ENCODE data around the gene ZBTB9. TPM values are rescaled to one million over a fixed set of nuclear protein-coding genes. Genes with fewer than 3 reads are reported as not detected.

The ZBTB9 gene
- total RNA-seq, 1 donor from 2014 or later: 9.6 TPM

GRCh38 chr6:33453393-33454008 lies 875 bp upstream of the ZBTB9 start:
- H3K9me3 Mint-ChIP-seq (ENCODE audit: unreplicated experiment): peaks cover 7% of the 10 kb centered on the region
- peak overlapping the region; percentile 78 for H3K27ac Mint-ChIP-seq (ENCODE audit: unreplicated experiment)
- peaks cover 6% of the 10 kb centered on the region for H3K27me3 Mint-ChIP-seq (ENCODE audit: unreplicated experiment)
- peaks cover 7% of the 10 kb centered on the region for H3K4me1 Mint-ChIP-seq (ENCODE audit: low read depth, unreplicated experiment)
- H3K36me3 Mint-ChIP-seq (ENCODE audit: unreplicated experiment): peaks cover 6% of the 10 kb centered on the region
- TF ChIP-seq, protein P1, sequence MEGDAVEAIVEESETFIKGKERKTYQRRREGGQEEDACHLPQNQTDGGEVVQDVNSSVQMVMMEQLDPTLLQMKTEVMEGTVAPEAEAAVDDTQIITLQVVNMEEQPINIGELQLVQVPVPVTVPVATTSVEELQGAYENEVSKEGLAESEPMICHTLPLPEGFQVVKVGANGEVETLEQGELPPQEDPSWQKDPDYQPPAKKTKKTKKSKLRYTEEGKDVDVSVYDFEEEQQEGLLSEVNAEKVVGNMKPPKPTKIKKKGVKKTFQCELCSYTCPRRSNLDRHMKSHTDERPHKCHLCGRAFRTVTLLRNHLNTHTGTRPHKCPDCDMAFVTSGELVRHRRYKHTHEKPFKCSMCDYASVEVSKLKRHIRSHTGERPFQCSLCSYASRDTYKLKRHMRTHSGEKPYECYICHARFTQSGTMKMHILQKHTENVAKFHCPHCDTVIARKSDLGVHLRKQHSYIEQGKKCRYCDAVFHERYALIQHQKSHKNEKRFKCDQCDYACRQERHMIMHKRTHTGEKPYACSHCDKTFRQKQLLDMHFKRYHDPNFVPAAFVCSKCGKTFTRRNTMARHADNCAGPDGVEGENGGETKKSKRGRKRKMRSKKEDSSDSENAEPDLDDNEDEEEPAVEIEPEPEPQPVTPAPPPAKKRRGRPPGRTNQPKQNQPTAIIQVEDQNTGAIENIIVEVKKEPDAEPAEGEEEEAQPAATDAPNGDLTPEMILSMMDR (IDR thresholded peaks at IDR 0.05; ENCODE audit: partially characterized antibody, unreplicated experiment): no peak
- no peak for DNase-seq
- H3K4me3 Mint-ChIP-seq (ENCODE audit: unreplicated experiment): peak overlapping the region; percentile 89

- Mint-ChIP-seq H3K4me1 (ENCODE audit: low read depth, unreplicated experiment) (peaks cover 7% of the 10 kb centered on the region), H3K27ac (ENCODE audit: unreplicated experiment) (no peak overlapping the region)
Observed at GRCh38 chr6:33455051-33455450, 675 bp downstream of the ZBTB9 start.

GRCh38 chr6:33456156-33456555 lies 1.8 kb downstream of the ZBTB9 start:
- H3K27me3 Mint-ChIP-seq (ENCODE audit: unreplicated experiment): peaks cover 6% of the 10 kb centered on the region
- TF ChIP-seq, protein P1 (IDR thresholded peaks at IDR 0.05; ENCODE audit: partially characterized antibody, unreplicated experiment): no peak
- peaks cover 7% of the 10 kb centered on the region for H3K9me3 Mint-ChIP-seq (ENCODE audit: unreplicated experiment)

More at GRCh38 chr6:33455051-33455450, 675 bp downstream of the ZBTB9 start:
- TF ChIP-seq, protein P1 (IDR thresholded peaks at IDR 0.05; ENCODE audit: partially characterized antibody, unreplicated experiment): no peak
- Mint-ChIP-seq H3K36me3 (ENCODE audit: unreplicated experiment) (peaks cover 6% of the 10 kb centered on the region), H3K4me3 (ENCODE audit: unreplicated experiment) (peak overlapping the region; percentile 89), H3K27me3 (ENCODE audit: unreplicated experiment) (peaks cover 6% of the 10 kb centered on the region), H3K9me3 (ENCODE audit: unreplicated experiment) (peaks cover 7% of the 10 kb centered on the region)
- DNase-seq: no peak

DNA sequence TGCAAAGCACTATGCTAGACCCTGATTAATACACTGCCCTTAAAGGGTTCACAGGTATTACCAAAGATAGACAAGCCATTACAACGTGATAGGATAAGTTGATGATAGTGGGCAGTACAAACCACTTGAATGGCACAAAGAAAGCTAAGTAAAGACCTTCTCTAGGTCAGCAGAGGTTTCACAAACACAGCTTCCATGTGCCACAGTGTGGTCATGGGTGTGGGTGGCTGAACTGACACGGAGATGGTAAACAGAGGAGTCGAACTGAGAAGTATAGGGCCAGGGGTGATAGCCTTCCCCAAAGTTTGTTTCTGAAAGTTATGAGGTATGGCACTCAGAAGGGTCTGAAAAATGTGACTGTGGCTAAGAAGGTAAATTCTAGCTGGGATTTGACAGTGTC lies 4.3 kb downstream of the ZBTB9 start:
- Mint-ChIP-seq H3K4me3 (ENCODE audit: unreplicated experiment) (no peak overlapping the region), H3K36me3 (ENCODE audit: unreplicated experiment) (peaks cover 6% of the 10 kb centered on the region), H3K9me3 (ENCODE audit: unreplicated experiment) (peaks cover 5% of the 10 kb centered on the region), H3K27me3 (ENCODE audit: unreplicated experiment) (peaks cover 7% of the 10 kb centered on the region), H3K27ac (ENCODE audit: unreplicated experiment) (no peak overlapping the region), H3K4me1 (ENCODE audit: low read depth, unreplicated experiment) (peaks cover 4% of the 10 kb centered on the region)
- DNase-seq: no peak
- TF ChIP-seq, protein P1 (IDR thresholded peaks at IDR 0.05; ENCODE audit: partially characterized antibody, unreplicated experiment): no peak

More at GRCh38 chr6:33456156-33456555, 1.8 kb downstream of the ZBTB9 start:
- no peak overlapping the region for H3K27ac Mint-ChIP-seq (ENCODE audit: unreplicated experiment)
- peaks cover 6% of the 10 kb centered on the region for H3K36me3 Mint-ChIP-seq (ENCODE audit: unreplicated experiment)
- H3K4me3 Mint-ChIP-seq (ENCODE audit: unreplicated experiment): no peak overlapping the region
- peaks cover 7% of the 10 kb centered on the region for H3K4me1 Mint-ChIP-seq (ENCODE audit: low read depth, unreplicated experiment)
- no peak for DNase-seq

DNA sequence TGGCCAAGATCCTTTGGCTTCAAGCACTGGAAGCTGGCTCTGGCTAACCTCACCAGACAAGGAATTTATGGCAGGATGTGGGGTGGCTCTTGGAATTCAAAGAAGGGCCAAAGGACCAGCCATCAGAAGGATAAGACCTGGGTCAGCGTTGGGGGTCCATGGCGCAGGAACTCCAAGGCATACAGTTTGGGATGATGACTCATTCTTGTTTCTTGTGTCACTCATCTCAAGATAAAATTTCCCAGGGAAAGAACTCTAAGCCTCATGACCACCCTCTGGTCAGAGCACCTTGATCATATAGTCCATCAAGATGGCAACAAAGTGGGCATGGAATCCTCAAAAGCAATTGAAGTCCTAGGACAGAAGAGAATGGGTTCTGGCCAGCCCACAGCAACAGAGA lies 4.8 kb downstream of the ZBTB9 start:
- H3K27me3 Mint-ChIP-seq (ENCODE audit: unreplicated experiment): peaks cover 9% of the 10 kb centered on the region
- H3K27ac Mint-ChIP-seq (ENCODE audit: unreplicated experiment): no peak overlapping the region
- H3K4me3 Mint-ChIP-seq (ENCODE audit: unreplicated experiment): no peak overlapping the region
- TF ChIP-seq, protein P1 (IDR thresholded peaks at IDR 0.05; ENCODE audit: partially characterized antibody, unreplicated experiment): no peak
- peaks cover 6% of the 10 kb centered on the region for H3K36me3 Mint-ChIP-seq (ENCODE audit: unreplicated experiment)
- peaks cover 2% of the 10 kb centered on the region for H3K4me1 Mint-ChIP-seq (ENCODE audit: low read depth, unreplicated experiment)
- no peak for DNase-seq
- H3K9me3 Mint-ChIP-seq (ENCODE audit: unreplicated experiment): peaks cover 5% of the 10 kb centered on the region

Measured in glutamatergic neuron (in vitro differentiated cells).